Measurements from ENCODE around the gene EPHA6. TPM values are rescaled to one million over a fixed set of nuclear protein-coding genes. Genes with fewer than 3 reads are reported as not detected.

EPHA6 gene
- total RNA-seq, 1 donor from 2014 or later = not detected

DNA sequence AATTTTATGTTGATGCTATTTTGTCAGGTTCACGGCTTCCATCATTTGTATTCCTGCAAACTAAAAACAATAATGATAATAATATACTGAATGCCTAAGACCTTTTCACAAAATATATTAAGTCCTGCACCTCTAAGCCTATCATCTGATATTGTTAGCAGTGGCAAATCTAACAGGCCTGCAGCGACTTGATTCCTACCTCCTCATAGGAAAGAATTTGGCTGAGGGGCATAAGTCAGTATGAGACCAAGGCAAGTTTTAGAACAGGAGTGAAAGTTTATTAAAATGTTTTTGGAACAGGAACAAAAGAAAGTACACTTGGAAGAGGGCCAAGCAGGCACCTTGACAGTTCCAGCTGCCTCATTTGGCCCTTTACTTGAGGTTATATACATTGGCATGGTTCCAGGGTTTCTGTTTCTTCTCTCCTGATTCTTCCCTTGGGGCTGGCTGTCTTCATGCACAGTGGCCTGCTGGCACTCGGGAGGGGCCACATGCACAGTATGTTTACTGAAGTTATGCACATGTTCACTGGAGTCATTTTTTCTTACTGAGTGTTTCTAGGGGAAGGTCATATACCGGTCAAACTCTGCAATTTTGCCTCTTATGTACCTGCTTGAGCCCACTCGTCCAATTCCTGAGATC, 418.1 kb downstream of the EPHA6 start:
- intact Hi-C loops (cut with DNase I) = no loop called here
- Histone ChIP-seq H3K27me3 (no peaks in the 10 kb centered on the region), H3K4me3 (no peak overlapping the region), H3K9me3 (no peaks in the 10 kb centered on the region), H3K4me1 (no peaks in the 10 kb centered on the region), H3K27ac (no peak overlapping the region), H3K36me3 (no peaks in the 10 kb centered on the region)
- DNase-seq (ENCODE audit: low spot score in 2 of 2) = no peak
- TF ChIP-seq, protein P1, sequence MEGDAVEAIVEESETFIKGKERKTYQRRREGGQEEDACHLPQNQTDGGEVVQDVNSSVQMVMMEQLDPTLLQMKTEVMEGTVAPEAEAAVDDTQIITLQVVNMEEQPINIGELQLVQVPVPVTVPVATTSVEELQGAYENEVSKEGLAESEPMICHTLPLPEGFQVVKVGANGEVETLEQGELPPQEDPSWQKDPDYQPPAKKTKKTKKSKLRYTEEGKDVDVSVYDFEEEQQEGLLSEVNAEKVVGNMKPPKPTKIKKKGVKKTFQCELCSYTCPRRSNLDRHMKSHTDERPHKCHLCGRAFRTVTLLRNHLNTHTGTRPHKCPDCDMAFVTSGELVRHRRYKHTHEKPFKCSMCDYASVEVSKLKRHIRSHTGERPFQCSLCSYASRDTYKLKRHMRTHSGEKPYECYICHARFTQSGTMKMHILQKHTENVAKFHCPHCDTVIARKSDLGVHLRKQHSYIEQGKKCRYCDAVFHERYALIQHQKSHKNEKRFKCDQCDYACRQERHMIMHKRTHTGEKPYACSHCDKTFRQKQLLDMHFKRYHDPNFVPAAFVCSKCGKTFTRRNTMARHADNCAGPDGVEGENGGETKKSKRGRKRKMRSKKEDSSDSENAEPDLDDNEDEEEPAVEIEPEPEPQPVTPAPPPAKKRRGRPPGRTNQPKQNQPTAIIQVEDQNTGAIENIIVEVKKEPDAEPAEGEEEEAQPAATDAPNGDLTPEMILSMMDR (IDR thresholded peaks at IDR 0.05) = no peak

DNA sequence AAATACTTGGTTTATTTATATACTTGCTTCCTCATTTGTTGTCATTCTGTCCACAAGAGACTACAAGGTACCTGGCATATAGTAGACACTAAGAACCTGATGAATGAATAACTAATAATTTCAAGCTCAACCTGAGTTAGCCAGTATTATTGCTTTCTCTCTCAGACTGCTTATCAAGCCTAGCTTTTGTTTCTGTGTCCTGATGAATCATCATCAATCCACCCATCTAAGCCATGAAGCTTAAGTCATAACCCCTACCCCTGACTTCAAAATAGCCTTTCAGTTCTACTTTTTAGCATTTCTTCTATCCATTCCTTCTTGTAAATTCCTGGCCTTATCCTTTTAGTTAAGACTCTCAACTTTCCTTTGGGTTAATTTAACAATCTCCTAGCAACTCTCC, 420.8 kb downstream of the EPHA6 start:
- no peaks in the 10 kb centered on the region for H3K4me1 ChIP-seq
- no peak overlapping the region for H3K27ac ChIP-seq
- DNase-seq (ENCODE audit: low spot score in 2 of 2) = no peak
- no peaks in the 10 kb centered on the region for H3K36me3 ChIP-seq
- TF ChIP-seq, protein P1 (IDR thresholded peaks at IDR 0.05) = no peak
- intact Hi-C loops (cut with DNase I) = no loop called here
- H3K9me3 ChIP-seq = no peaks in the 10 kb centered on the region
- no peaks in the 10 kb centered on the region for H3K27me3 ChIP-seq
- no peak overlapping the region for H3K4me3 ChIP-seq

DNA sequence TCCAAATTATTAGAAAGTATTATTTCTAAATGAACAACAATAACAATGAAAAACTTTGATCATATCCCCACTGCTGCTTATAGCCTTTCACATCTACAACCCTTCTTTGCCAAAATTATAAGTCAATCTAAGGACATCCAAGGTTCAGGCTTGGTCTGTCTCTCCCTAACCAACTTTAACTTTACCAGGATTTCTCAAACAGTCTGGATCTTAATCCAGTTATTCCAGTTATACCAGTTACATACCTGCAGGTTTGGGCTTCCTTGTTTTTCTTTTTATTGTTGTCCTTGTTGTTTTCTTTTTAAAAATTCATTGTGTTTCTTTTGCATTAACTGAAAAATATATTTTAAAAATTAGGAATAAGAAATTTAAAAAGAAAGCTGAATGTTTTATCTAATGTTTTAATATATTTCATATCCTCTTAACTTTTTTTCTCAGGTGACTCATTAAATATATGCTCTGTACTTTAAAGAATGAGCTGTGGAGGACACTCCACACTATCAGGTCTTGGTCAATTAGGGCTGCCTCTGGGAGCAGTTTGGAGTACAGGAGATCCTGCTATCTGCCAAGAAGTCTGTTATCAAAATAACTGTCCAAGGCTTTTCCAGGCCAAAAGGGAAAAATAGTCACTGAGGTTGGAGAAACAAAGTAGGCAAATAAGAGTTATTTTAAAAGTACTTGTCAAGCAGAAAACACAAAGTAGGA, 421.4 kb downstream of the EPHA6 start:
- Histone ChIP-seq H3K9me3 (no peaks in the 10 kb centered on the region), H3K4me1 (no peaks in the 10 kb centered on the region), H3K36me3 (no peaks in the 10 kb centered on the region), H3K27me3 (no peaks in the 10 kb centered on the region), H3K27ac (no peak overlapping the region), H3K4me3 (no peak overlapping the region)
- TF ChIP-seq, protein P1 (IDR thresholded peaks at IDR 0.05) = no peak
- intact Hi-C loops (cut with DNase I) = no loop called here
- DNase-seq (ENCODE audit: low spot score in 2 of 2) = no peak

DNA sequence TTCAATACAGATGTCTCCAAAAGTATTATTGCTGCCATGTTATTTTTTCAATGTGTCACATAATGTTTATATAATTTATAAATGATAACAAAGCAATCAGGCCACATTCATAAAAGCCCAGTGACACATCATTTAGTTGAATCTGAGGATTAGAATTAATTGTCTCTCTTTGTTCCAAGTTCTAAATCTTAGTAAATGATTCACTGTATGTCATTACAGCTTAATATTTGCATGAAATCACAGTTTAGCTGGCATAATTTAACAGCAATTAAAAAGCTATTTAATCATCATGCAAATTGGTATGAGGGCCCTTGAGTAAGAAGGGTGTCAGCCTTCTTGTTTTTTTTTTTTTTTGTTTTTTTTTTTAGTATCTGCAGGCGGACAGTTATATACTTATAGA, 427.0 kb downstream of the EPHA6 start:
- Histone ChIP-seq H3K4me1 (no peaks in the 10 kb centered on the region), H3K27ac (no peak overlapping the region), H3K4me3 (no peak overlapping the region), H3K9me3 (no peaks in the 10 kb centered on the region), H3K36me3 (no peaks in the 10 kb centered on the region), H3K27me3 (no peaks in the 10 kb centered on the region)
- intact Hi-C loops (cut with DNase I) = no loop called here
- TF ChIP-seq, protein P1 (IDR thresholded peaks at IDR 0.05) = no peak
- no peak for DNase-seq (ENCODE audit: low spot score in 2 of 2)

DNA sequence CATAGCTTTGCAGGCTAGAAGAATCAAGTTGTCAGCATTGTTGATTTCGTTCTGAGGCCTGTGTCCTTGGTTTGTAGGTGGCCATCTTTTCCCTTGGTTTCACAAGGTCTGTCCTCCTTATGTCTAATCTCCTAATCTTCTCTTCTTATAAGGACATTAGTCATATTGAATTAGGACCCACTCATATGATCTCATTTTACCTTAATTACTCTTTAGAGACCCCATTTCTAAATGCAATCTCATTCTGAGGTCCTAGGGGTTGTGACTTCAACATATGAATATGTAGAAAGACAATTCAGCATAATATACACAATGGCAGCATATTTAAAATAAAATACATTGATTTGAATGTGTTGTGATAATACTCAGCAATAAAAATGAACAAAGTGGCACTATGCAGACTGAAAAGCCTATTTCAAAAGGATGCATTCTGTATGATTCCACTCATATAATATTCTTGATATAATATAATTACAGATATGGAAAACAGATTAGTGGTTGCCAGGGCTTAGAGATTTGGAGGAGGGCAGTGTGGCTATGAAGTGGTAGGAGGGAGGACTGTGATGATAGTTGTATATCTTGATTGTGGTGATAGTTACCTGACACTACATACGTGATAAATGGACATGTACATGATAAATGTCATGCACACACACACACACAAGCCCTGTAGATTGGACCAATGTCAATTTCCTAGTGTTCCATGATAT, 431.0 kb downstream of the EPHA6 start:
- intact Hi-C loops (cut with DNase I) = no loop called here

More for the DNA sequence above, 431.0 kb downstream of the EPHA6 start:
- DNase-seq (ENCODE audit: low spot score in 2 of 2) = no peak
- Histone ChIP-seq H3K9me3 (no peaks in the 10 kb centered on the region), H3K4me3 (no peak overlapping the region), H3K36me3 (no peaks in the 10 kb centered on the region), H3K4me1 (no peaks in the 10 kb centered on the region), H3K27ac (no peak overlapping the region), H3K27me3 (no peaks in the 10 kb centered on the region)
- TF ChIP-seq, protein P1 (IDR thresholded peaks at IDR 0.05) = no peak
